Ectodermal cell (in vitro differentiated cells): ENCODE measurements around the gene ATXN1.

Experiments used
- H3K27ac ChIP-seq: 2 replicates; pipeline ENCODE4 v1.7.0; 2013; ENCODE audit warnings: mild to moderate bottlenecking, low read depth, low read length; ENCODE audit not compliant: insufficient read depth, poor library complexity, severe bottlenecking
- H3K27me3 ChIP-seq: 2 replicates; pipeline ENCODE4 v1.7.0; 2013; ENCODE audit warnings: mild to moderate bottlenecking, low read length; ENCODE audit not compliant: insufficient read depth, control insufficient read depth, poor library complexity, severe bottlenecking
- H3K36me3 ChIP-seq: one replicate; pipeline ENCODE4 v1.7.0; 2013; ENCODE audit warnings: low read length; ENCODE audit not compliant: control insufficient read depth, insufficient read depth
- H3K4me1 ChIP-seq: one replicate; pipeline ENCODE4 v1.7.0; 2013; ENCODE audit warnings: low read length; ENCODE audit not compliant: control insufficient read depth, insufficient read depth
- H3K4me3 ChIP-seq: 2 replicates; pipeline ENCODE4 v1.7.0; 2013; ENCODE audit warnings: low read depth, low read length, control low read depth; ENCODE audit not compliant: insufficient read depth
- H3K9me3 ChIP-seq: 2 replicates; pipeline ENCODE4 v1.7.0; 2013; ENCODE audit warnings: mild to moderate bottlenecking, low read length, moderate library complexity; ENCODE audit not compliant: control insufficient read depth
- WGBS, 2 experiments: methylation state at CpG; one replicate each; pipeline ENCODE4 v1.1.7; 2013; ENCODE audit warnings: missing lambda C conversion rate in 2 of 2; 5-methylcytosine and 5-hydroxymethylcytosine counted together

The ATXN1 gene

GRCh38 chr6:16782278-16782677, 21.0 kb upstream of the ATXN1 start:
- no peaks in the 10 kb centered on the region for H3K9me3 ChIP-seq
- WGBS, 2 experiments, result 94% methylated on average over 2 to 4 of the region's 4 CpGs
- H3K27ac ChIP-seq, result no peak overlapping the region
- no peaks in the 10 kb centered on the region for H3K4me1 ChIP-seq
- no peak overlapping the region for H3K4me3 ChIP-seq
- no peaks in the 10 kb centered on the region for H3K36me3 ChIP-seq
- H3K27me3 ChIP-seq, result no peaks in the 10 kb centered on the region

DNA sequence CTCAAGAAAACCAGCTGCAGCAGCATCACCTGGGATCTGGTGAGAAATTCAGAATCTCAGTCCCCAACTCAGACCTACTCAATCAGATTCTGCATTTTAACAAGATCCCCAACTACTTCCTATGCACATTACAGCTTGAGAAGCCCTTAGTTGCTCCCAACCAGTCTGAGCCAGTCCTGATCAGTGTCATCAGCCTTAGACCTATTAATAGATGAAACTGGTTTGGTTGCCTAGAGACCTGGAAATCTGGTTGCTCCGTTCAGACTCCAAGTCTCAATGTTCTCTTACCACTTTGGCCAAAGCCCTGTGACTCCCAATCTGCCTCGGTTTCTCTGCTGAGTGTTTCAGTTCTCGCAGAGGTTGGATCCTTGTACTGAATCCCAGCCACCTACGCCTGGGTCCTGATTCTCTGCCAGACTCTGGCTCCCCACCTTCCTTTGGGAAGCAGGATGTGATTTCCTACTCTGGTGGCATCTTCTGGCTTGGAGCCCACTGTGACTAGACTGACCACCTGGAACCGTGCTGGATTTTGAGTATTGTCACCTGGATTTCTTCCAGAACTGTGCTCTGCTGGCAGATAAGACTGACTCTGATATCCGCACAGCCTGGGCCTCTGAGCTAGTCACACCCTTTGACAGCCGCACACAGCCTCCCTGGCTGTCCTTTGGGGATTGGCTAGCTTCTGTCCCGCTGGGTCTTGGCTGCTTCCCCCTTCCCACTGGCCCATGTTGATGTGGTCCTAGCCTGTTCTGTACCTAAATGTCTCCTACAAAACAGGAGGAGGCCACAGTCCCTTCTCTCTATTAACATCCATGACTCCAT, 20.3 kb upstream of the ATXN1 start:
- H3K27me3 ChIP-seq, result no peaks in the 10 kb centered on the region
- H3K4me1 ChIP-seq, result no peaks in the 10 kb centered on the region
- no peaks in the 10 kb centered on the region for H3K9me3 ChIP-seq
- 94 to 95% methylated on average over 8 of the region's 8 CpGs for WGBS, 2 experiments
- no peaks in the 10 kb centered on the region for H3K36me3 ChIP-seq
- H3K27ac ChIP-seq, result no peak overlapping the region
- H3K4me3 ChIP-seq, result no peak overlapping the region

- Histone ChIP-seq H3K9me3 (no peaks in the 10 kb centered on the region), H3K36me3 (no peaks in the 10 kb centered on the region), H3K27ac (no peak overlapping the region), H3K4me3 (no peak overlapping the region), H3K27me3 (no peaks in the 10 kb centered on the region), H3K4me1 (no peaks in the 10 kb centered on the region)
- WGBS, 2 experiments, result 92 to 94% methylated on average over 4 to 5 of the region's 5 CpGs
Measured at GRCh38 chr6:16778521-16778920, 17.3 kb upstream of the ATXN1 start.

DNA sequence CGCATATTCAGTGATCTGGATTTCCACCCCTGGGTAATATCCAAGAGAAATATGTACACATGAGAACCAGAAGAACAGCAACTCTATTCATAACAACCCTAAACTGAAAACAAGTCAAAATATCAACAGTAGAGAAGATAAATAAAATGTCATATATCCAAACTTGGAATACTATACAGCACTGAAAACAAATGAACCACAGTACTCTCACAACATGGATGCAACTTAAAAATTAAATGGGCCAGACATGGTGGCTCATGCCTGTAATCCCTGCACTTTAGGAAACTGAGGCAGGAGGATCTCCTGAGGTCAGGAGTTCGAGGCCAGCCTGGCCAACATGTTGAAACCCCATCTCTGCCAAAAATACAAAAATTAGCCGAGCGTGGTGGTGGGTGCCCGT, 16.5 kb upstream of the ATXN1 start:
- Histone ChIP-seq H3K4me3 (no peak overlapping the region), H3K27ac (no peak overlapping the region), H3K4me1 (no peaks in the 10 kb centered on the region), H3K36me3 (no peaks in the 10 kb centered on the region), H3K27me3 (no peaks in the 10 kb centered on the region), H3K9me3 (no peaks in the 10 kb centered on the region)
- 94 to 95% methylated on average over 5 of the region's 5 CpGs for WGBS, 2 experiments

GRCh38 chr6:16776394-16777017, 15.2 kb upstream of the ATXN1 start:
- WGBS, 2 experiments, result 85 to 93% methylated on average over 2 to 4 of the region's 4 CpGs
- no peaks in the 10 kb centered on the region for H3K9me3 ChIP-seq
- H3K4me1 ChIP-seq, result no peaks in the 10 kb centered on the region
- no peaks in the 10 kb centered on the region for H3K36me3 ChIP-seq
- no peaks in the 10 kb centered on the region for H3K27me3 ChIP-seq
- H3K27ac ChIP-seq, result no peak overlapping the region
- no peak overlapping the region for H3K4me3 ChIP-seq

- 86 to 92% methylated on average over 1 of the region's 1 CpG for WGBS, 2 experiments
- Histone ChIP-seq H3K27me3 (no peaks in the 10 kb centered on the region), H3K4me1 (no peaks in the 10 kb centered on the region), H3K27ac (no peak overlapping the region), H3K36me3 (no peaks in the 10 kb centered on the region), H3K9me3 (no peaks in the 10 kb centered on the region), H3K4me3 (no peak overlapping the region)
Measured at GRCh38 chr6:16774437-16774836, 13.2 kb upstream of the ATXN1 start.

- Histone ChIP-seq H3K27me3 (no peaks in the 10 kb centered on the region), H3K4me1 (no peaks in the 10 kb centered on the region), H3K4me3 (no peak overlapping the region), H3K27ac (no peak overlapping the region), H3K36me3 (no peaks in the 10 kb centered on the region), H3K9me3 (no peaks in the 10 kb centered on the region)
- WGBS, 2 experiments, result 83 to 92% methylated on average over 2 of the region's 2 CpGs
Measured at GRCh38 chr6:16773362-16773761, 12.1 kb upstream of the ATXN1 start.

- H3K4me3 ChIP-seq, result no peak overlapping the region
- H3K27ac ChIP-seq, result no peak overlapping the region
- H3K36me3 ChIP-seq, result no peaks in the 10 kb centered on the region
- no peaks in the 10 kb centered on the region for H3K4me1 ChIP-seq
- H3K27me3 ChIP-seq, result no peaks in the 10 kb centered on the region
- WGBS, 2 experiments, result 45 to 47% methylated on average over 16 of the region's 16 CpGs
- no peaks in the 10 kb centered on the region for H3K9me3 ChIP-seq
Measured at GRCh38 chr6:16770701-16771569, 9.7 kb upstream of the ATXN1 start.

DNA sequence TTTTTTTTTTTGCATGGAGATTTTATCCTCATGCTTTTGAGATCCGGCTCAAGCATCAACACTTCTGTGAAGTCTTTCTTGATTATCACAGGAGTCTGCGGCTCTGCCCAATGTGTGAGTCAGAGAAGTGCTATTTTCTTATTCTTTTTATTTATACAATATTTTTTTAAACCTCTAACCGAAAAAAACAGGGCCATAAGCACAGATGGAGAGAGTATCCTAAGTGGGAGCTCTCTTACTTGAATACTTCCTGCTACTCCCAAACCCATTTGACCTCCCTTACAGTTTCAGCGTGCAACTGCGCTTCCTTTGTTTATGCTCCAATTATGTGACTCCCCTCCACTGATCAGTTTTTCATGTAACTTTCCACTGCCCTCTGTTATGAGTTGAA, 8.7 kb upstream of the ATXN1 start:
- Histone ChIP-seq H3K27me3 (no peaks in the 10 kb centered on the region), H3K4me3 (no peak overlapping the region), H3K27ac (no peak overlapping the region), H3K36me3 (no peaks in the 10 kb centered on the region), H3K9me3 (no peaks in the 10 kb centered on the region), H3K4me1 (no peaks in the 10 kb centered on the region)
- WGBS, 2 experiments, result 95 to 97% methylated on average over 3 to 4 of the region's 5 CpGs
